Right lobe of liver (tissue), 6 donors: ENCODE results near the gene ENO2. TPM values are rescaled to one million over a fixed set of nuclear protein-coding genes. Genes with fewer than 3 reads are reported as not detected.

Experiments
- ATAC-seq, 4 donors: fragments of 200-7000 bp; cut with Tn5 transposase; one replicate each; pipeline ENCODE4 v1.9.1; 2020; ENCODE audit warnings: mild to moderate bottlenecking in 4 of 4, moderate library complexity in 4 of 4
- DNase-seq, 3 donors: peaks; one replicate each; pipeline ENCODE4 v3.0.0-alpha.2; 2020
- H3K27ac ChIP-seq, 3 donors: fragments of 200-600 bp; one replicate each; pipeline ENCODE4 v1.8.0; 2022
- H3K27me3 ChIP-seq, 2 donors: fragments of 200-600 bp; one replicate each; pipeline ENCODE4 v1.8.0; 2022
- H3K36me3 ChIP-seq, 4 donors: fragments of 200-600 bp; sonication (generic) in 1 of 4; one replicate each; pipeline versions ENCODE4 v1.5.1 to v1.8.0; 2017 to 2022; ENCODE audit warnings: control low read depth in 1 of 4
- H3K4me1 ChIP-seq, 4 donors: fragments of 200-600 bp; sonication (generic) in 1 of 4; one replicate each; pipeline versions ENCODE4 v1.5.1 to v1.8.0; 2017 to 2022; ENCODE audit warnings: control low read depth in 1 of 4
- H3K4me3 ChIP-seq, 3 donors: fragments of 200-600 bp; one replicate each; pipeline ENCODE4 v1.8.0; 2022
- H3K9me3 ChIP-seq, 4 donors: fragments of 200-600 bp; sonication (generic) in 1 of 4; one replicate each; pipeline versions ENCODE4 v1.5.1 to v1.8.0; 2017 to 2022; ENCODE audit warnings: control low read depth in 1 of 4
- CTCF ChIP-seq, 4 donors: fragments of 200-600 bp in 3 of 4; fragments of 450-650 bp in 1 of 4; IDR thresholded peaks; one replicate each; pipeline versions ENCODE4 v1.5.1 to v1.8.0; 2016 to 2022; ENCODE audit warnings: antibody characterized with exemption in 4 of 4, mild to moderate bottlenecking in 2 of 4
- POLR2A ChIP-seq: fragments of 450-650 bp; IDR thresholded peaks from one replicate; pipeline ENCODE4 v1.6.1; 2017; ENCODE audit warnings: antibody characterized with exemption, mild to moderate bottlenecking
- WGBS: methylation state at CpG from one replicate; pipeline ENCODE4 v1.1.6; 2018; ENCODE audit warnings: low coverage, low lambda C conversion rate; ENCODE audit not compliant: insufficient coverage; ENCODE audit errors: missing lambda C conversion rate; 5-methylcytosine and 5-hydroxymethylcytosine counted together
- intact Hi-C, 2 donors: fragments of 100-400 bp; cut with DNase I; formaldehyde crosslinking; loops; one replicate each; pipeline versions ENCODE4 v1.11.2 to v1.14.1; 2022
- total RNA-seq, 6 experiments: library from RNA; depleted of rRNA in 2 of 6; stranded (reverse); fragments of >200 nt in 2 of 6; fragmentation: NEBNext Ultra II Directional in 3 of 6; extraction: Animal tissue kit (Norgen Biotek cat#: 25700) in 3 of 6; gene quantifications; one replicate each; pipeline versions ENCODE4 v1.1.0 to v1.2.4, GENCODE V29; 2016 to 2023
- donor health status: DM: no; HTN: yes; CAD: no.
- donor health status: DM: no; HTN: no; CAD: no.
- donor health status: DM: no; HTN: no; CAD: no.
- donor health status: DM: no; HTN: yes; CAD: no.
- donor health status: DM: no; HTN: yes; CAD: no.

ENO2 gene
- total RNA-seq, 6 experiments from 2014 or later, result 1.1 to 9.3 (median 2.0) TPM

DNA sequence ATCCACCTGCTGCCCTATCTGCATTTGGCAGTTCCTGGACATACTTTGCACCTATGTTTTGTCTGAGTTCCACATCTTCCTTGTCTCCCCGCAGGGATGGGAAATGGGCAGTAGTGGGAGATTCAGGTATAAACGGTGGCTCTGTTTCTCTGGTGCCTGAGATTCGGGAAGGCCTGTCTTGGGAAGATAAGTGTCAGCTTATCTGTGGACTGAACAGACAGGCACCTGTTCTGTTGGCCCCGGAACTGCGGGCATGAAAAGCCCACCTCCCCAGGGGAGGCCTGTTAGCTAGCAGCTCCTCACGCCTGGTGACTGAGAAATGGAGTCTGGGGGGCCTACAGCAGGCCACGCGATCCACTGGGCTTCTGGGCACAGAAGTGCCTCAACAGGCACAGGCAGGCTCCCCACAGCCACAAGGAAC is 50.2 kb downstream of the ENO2 start:
- WGBS, result 54% methylated on average over 3 of the region's 8 CpGs
- no peaks in the 10 kb centered on the region for H3K9me3 ChIP-seq
- H3K27ac ChIP-seq, result peak overlapping the region; percentile 11 to 44 (median 41)
- no peaks in the 10 kb centered on the region for H3K27me3 ChIP-seq
- intact Hi-C loops, result no loop called here
- no peak for TF ChIP-seq POLR2A
- TF ChIP-seq CTCF (IDR thresholded peaks at IDR 0.05), result no peak
- DNase-seq (peak in 1 of 3 donors; percentile 58), ATAC-seq (no peak)
- H3K4me1 ChIP-seq, result peaks cover 2 to 23% (median 12%) of the 10 kb centered on the region in 4 donors
- H3K4me3 ChIP-seq, result no peak overlapping the region
- peaks cover 6 to 38% (median 25%) of the 10 kb centered on the region in 4 donors for H3K36me3 ChIP-seq

GRCh38 chr12:6965026-6965661 is 50.8 kb downstream of the ENO2 start:
- no peaks in the 10 kb centered on the region for H3K9me3 ChIP-seq
- intact Hi-C loops, result no loop called here
- H3K4me1 ChIP-seq, result peaks cover 2 to 23% (median 12%) of the 10 kb centered on the region in 4 donors
- DNase-seq (peak; percentile 87 to 91 (median 88)), ATAC-seq (peak; percentile 63 to 88 (median 76))
- H3K27ac ChIP-seq, result peak overlapping the region; percentile 11 to 44 (median 41)
- H3K4me3 ChIP-seq, result no peak overlapping the region
- H3K27me3 ChIP-seq, result no peaks in the 10 kb centered on the region
- peaks cover 6 to 38% (median 25%) of the 10 kb centered on the region in 4 donors for H3K36me3 ChIP-seq
- 17% methylated on average over 12 of the region's 12 CpGs for WGBS
- TF ChIP-seq CTCF (IDR thresholded peaks at IDR 0.05) (peak; percentile 91 to 95 (median 94)), POLR2A (no peak)

DNA sequence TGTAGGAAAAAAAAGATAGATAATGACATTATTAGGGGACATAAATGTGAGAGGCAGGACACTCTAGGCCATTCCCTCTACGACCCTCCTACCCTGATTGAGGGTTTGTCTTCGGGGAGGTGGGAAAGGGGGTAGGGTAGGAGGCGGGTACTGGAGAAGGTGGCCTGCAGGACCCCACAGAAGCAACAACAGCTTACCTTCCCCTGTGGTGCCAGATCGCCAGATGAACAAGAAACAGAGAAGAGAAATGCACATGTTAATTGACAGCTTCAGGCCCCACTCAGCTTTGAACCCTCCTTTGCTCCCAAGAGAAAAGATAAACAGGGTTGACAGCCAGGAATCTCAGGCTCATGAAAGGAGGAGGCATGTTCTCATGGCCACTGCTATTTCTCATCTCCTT is 51.3 kb downstream of the ENO2 start:
- 68% methylated on average over 3 of the region's 4 CpGs for WGBS

DNA sequence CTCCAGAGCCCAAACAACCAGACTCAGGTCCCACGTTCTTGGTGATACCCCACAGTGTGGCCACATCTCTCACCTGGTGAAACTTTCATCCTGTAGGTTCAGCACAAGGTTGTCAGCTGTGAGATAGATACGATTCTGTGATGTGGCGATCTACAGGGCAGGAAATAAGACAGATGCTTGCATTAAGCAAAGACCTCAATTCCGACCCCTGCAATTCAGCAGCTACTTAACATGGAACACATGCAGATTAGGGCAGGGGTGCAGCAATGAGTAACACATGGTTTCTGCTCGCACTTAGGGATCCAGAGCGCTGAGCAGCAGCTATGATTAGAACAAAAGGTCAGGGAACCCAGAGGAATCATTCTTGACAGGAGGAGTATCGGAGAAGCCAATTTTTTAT is 52.0 kb downstream of the ENO2 start:
- no peaks in the 10 kb centered on the region for H3K27me3 ChIP-seq
- no peak for ATAC-seq
- no peaks in the 10 kb centered on the region for H3K9me3 ChIP-seq
- H3K36me3 ChIP-seq, result peaks cover 6 to 38% (median 25%) of the 10 kb centered on the region in 4 donors
- H3K27ac ChIP-seq, result no peak overlapping the region
- DNase-seq, result no peak
- peaks cover 2 to 23% (median 12%) of the 10 kb centered on the region in 4 donors for H3K4me1 ChIP-seq
- 59% methylated on average over 5 of the region's 7 CpGs for WGBS
- no peak overlapping the region for H3K4me3 ChIP-seq
- no peak for TF ChIP-seq POLR2A
- TF ChIP-seq CTCF (IDR thresholded peaks at IDR 0.05), result no peak
- intact Hi-C loops, result no loop called here

More for the DNA sequence above, 51.3 kb downstream of the ENO2 start:
- peak overlapping the region in 1 of 3 donors; percentile 41 for H3K27ac ChIP-seq
- ATAC-seq (no peak), DNase-seq (no peak)
- no peaks in the 10 kb centered on the region for H3K27me3 ChIP-seq
- peaks cover 6 to 38% (median 25%) of the 10 kb centered on the region in 4 donors for H3K36me3 ChIP-seq
- H3K4me1 ChIP-seq, result peaks cover 2 to 23% (median 12%) of the 10 kb centered on the region in 4 donors
- H3K9me3 ChIP-seq, result no peaks in the 10 kb centered on the region
- intact Hi-C loops, result no loop called here
- H3K4me3 ChIP-seq, result no peak overlapping the region
- TF ChIP-seq POLR2A, result no peak
- TF ChIP-seq CTCF (IDR thresholded peaks at IDR 0.05), result no peak
